ENCODE data around the gene AKAP7. TPM values are rescaled to one million over a fixed set of nuclear protein-coding genes. Genes with fewer than 3 reads are reported as not detected.

AKAP7 gene
- 2.1 and 2.8 TPM in 2 replicates for total RNA-seq

DNA sequence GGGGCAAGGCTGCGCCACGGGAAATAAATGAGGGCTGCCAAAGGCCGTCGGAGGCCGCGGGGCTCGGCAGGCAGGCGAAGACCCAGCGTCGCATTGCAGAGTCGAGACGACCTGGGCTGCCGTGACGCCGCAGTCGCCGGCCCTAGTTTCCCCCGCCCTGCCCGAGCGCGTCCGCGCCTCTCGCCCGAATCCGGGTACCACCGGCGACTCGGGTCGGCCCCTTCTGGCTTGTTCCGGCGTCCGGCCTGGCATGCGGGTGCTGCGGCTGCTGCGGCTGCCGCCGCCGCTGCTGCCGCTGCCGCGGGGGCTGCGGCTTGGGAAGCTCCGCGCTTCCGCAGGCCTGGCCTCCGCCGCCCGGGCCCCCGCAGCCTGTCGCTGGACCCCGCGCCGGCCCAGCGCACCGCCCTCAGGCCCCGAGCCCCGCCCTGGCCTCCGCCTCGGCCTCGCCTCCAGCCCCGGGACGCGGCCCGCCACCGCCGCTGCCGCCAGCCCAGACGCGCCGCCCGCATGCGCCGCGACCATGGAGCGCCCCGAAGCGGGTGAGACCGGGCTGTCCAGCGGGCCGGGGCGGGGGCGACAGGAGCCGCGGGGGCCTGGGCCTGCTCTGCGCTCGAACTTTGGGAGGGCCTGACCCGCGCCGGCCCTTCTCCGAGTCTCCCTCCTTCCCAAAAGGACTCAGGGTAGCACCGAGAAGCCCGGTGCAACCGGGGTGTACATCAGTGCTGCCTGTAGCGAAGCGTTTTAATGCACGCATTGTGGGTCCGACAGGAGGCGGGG, at the start of gene AKAP7:
TSS of gene AKAP7 (plus strand) at position 224 of the 777 bp plus-strand sequence. CDS start at position 521, 297 bp downstream.

Other genes starting within 250 kb of the AKAP7 start
- gene EPB41L2, start 72.2 kb upstream of the AKAP7 start, total RNA-seq = 9.7 and 23.0 TPM in 2 replicates

All from airway epithelial cell (primary cell).